Inflammatory macrophage (primary cell): ENCODE results near the gene NPBWR2.
A peak's percentile ranks its signal among the peaks of the same experiment; 100 is the strongest.

ENCODE experiments used
- DNase-seq, 2 donors: peaks; one replicate each; pipeline ENCODE4 v3.0.0-alpha.2; 2020 to 2022

The NPBWR2 gene

DNA sequence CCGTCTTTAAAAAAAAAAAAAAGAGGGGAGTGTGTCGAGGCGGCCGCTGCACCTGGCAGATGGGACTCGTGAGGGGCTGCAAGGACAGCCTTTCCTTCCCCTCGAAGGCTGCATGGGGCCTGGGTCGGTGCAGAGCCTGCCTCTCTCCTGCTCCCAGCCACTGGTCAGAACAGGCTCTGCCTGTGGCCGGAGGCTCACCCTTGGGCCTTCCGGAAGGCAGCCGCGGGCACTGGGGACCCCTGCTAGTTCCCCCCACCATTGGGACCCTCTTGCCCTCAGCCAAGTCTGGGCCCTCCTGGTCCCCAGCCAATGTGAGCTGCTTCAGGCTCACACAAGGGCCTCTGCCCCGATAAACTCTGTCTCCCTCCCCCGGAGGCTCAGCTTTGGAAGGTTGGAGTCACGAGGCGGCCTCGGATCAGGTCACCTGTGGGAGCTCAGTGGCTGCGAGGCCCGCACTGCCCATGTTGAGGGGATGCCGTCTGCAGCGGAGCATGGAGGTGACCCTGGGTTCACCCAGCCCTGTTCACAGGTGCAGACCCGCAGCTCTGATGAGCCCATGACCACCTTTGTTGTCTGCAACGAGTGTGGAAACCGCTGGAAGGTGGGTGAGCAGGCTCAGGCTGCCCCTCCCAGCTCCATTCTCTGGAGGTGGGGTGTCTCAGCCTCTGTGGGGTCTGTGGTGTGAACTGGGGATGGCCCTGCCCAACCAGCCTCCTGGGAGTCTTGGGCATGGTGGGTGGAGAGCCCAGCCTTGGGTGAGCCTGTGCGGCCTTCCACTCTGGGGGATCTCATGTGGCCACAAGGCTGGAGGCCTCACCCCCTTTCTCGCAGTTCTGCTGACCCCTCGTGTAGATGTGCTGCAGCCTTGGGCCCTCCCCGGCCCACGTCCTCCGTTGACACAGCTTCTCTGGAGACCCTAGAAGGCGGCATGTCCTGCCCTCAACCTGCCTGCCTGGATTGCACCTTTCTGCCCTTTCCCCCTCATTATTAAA lies 35.7 kb downstream of the NPBWR2 start:
- no peak for DNase-seq

- no peak for DNase-seq
Observed at GRCh38 chr20:64070244-64070993, 36.9 kb downstream of the NPBWR2 start.

GRCh38 chr20:64069614-64070243 lies 37.6 kb downstream of the NPBWR2 start:
- DNase-seq = no peak

GRCh38 chr20:64069209-64069613 lies 38.2 kb downstream of the NPBWR2 start:
- DNase-seq = no peak

- DNase-seq = no peak
Observed at GRCh38 chr20:64068386-64069208, 38.8 kb downstream of the NPBWR2 start.

DNA sequence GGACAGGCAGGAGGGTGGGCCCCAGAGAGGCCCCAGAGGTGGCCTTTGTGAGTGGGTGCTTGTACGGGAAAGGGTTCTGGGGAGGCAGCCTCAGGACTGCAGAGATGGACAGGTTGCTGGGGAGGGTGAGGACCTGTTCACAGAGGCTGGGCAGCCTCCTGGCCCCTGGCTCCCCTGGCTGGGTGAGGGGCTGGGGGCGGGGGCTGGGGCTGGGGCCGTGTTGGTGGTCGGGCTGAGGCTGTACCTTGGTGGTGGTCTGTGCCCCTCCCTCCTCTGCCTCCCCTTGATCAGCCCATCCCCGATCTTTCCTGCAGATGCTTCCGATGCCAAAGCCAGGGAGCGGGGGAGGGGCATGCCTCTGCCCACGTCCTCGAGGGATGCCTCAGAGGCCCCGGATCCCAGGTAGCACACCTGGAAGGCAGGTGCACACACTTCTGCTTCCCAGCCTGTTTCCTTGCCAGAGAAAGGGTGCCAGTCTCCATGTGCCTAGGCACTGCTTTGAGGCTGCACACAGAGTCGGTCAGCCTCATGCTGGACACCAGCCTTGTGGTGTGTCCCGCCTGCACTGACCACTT lies 39.5 kb downstream of the NPBWR2 start:
- DNase-seq = no peak

DNA sequence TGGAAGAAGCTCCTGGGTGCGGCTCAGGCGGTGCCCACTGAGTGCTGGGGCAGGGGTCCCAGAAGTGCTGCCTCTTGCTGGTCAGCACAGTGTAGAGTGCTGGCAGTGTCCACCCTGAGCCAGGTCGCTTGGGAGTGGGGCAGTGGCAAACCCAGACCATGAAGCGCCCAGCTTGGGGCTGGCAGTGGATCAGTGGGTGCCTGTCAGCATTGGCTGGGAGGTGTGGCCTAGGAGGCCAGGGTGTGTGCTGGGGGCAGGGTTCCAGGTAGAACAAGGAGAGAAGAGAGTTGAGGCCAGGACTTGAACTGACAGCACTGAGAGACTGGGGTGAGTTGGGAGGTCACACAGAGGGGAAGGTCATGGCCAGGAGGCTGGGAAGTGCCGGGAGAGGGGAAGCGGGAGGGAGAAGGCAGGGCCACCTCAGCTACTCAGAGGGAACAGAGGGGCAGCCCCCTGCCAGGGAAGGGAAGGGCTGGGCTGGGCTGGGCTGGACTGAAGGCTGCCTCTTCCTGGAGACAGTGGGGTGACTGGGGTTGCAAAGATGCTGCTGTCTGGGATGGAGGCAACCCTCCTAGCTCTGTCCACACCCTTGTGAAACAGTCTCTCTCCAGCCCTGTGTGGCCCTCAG lies 40.2 kb downstream of the NPBWR2 start:
- DNase-seq = no peak

DNA sequence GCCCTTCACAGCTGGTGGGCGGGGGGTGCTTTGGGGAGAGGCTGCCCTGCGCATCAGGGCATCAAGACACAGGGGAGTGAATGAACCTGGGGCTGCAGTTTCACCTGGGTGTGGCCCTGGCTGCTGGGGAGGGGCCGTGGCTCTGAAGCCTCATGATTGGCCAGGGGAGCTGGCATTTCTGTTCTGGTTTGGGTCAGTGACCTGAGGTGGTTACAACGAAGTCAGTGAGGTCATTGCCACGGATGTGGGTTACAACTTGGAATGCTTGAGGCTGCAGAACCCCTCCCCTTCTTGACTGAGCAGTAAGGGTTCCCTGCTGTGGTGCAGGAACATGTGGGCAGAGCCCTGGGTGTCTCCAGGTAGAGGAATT lies 41.4 kb downstream of the NPBWR2 start:
- DNase-seq = peak in 1 of 2 donors; percentile 22

DNA sequence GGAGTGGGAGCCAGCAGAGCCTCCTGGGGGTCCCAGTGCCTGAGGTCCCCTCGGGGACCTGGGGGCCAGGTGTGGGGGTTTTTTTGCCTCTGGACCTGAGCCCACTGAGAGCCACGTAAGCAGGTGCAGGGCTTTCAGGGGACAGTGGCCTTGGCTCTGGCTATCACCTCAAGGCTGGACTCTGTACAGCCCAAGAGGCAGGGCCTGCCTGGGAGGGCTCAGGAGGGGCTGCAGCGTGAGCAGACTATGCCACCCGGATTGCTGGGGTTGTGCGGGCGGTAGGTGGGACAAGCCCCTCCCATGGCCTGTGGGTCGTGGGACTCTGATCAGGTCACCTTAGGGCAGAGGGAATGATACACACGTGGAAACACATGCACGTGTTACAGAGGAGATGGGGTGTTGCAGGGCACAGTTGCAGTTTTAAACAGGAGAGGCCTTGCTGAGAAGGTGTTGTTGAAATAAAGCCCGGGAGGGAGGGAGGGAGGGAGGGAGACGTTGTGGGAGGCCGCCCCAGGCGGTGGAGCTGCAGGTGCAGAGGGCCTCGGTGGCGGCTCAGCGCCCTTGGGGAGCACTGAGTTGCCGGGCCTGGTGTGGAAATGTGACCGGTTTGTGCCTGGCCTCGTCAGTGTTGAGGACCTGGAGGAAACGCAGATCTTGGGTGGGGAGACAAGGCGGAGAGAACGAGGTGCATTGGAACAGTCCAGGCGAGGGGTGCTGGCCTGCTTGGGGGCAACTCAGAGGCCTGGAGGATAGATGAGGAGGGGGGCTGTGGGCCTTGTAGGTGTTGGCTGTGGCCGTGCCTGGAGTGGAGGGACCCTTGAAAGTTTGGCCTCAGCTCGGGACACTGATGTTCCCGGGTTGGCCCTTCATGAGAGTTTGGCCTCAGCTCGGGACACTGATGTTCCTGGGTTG lies 42.0 kb downstream of the NPBWR2 start:
- DNase-seq = no peak

- DNase-seq = no peak
Observed at GRCh38 chr20:64064145-64064698, 43.1 kb downstream of the NPBWR2 start.

- DNase-seq = peak; percentile 32 to 68
Observed at GRCh38 chr20:64063389-64064144, 43.8 kb downstream of the NPBWR2 start.

GRCh38 chr20:64062596-64063388 lies 44.6 kb downstream of the NPBWR2 start, which contains the start of gene TCEA2:
TSS of gene TCEA2 (plus strand) at chr20:64063198. CDS start at chr20:64063313, 115 bp downstream.
- DNase-seq = peak; percentile 93 to 96

GRCh38 chr20:64062276-64062595 lies 45.1 kb downstream of the NPBWR2 start:
- no peak for DNase-seq

DNA sequence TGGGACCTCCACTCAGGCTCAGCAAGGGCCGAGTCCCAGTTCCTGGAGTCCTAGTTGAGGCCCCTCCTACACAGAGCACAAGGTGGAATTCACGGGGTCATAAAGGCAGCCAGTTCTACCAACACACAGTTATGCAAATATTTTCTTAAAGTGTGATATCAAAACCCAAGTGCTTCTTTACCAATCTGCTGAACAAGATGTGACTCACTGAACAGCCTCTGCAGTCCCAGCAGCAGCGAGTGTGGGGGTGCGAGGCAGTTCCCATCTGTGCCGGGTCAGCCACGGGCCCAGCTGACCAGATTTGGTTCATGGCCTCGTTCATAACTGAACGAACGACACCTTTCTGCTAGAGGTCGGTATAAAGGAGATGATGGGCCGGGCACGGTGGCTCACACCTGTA lies 48.8 kb downstream of the NPBWR2 start:
- DNase-seq = peak in 1 of 2 donors; percentile 42

GRCh38 chr20:64057628-64058498 lies 49.5 kb downstream of the NPBWR2 start:
- DNase-seq = peak; percentile 43 to 55

DNA sequence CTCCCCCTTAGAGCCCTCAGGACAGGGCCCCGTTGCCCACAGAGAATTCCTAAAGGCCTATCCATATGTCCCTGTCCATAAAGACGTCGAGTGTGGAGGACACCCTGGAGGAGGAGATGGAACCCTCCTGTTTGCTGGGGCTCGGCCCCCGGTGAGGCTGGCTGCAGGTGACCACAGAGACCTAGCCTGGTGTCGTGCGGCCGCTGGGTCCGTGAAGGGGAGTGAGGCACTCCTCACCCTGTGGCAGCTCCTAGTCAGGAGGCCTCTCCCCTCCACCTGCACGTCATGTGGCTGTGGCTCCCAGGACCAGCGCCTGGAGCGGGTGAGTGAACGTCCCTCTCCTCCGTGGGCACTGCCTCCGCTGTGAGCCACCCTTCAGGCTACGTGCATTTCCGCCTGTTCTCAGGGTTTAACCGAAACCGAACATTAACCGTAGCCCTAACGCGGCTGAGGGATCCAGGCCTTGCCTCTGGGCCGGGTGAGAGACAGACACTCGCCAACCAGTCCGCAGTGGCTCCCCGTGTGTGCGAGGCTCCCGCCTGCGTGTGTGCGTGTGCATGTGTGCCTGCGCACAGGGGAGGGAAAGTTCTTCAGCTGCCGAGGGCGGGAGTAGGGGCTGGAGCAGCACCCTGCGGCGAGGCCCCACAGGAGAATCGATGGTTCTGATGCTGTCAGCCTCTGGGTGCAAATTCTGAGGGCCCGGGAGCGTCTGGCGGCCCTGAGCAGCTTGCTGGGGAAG lies 50.3 kb downstream of the NPBWR2 start:
- no peak for DNase-seq

- no peak for DNase-seq
Observed at GRCh38 chr20:64056639-64056888, 50.8 kb downstream of the NPBWR2 start.
